ENCODE results near the gene C18orf63.

C18orf63 gene

DNA sequence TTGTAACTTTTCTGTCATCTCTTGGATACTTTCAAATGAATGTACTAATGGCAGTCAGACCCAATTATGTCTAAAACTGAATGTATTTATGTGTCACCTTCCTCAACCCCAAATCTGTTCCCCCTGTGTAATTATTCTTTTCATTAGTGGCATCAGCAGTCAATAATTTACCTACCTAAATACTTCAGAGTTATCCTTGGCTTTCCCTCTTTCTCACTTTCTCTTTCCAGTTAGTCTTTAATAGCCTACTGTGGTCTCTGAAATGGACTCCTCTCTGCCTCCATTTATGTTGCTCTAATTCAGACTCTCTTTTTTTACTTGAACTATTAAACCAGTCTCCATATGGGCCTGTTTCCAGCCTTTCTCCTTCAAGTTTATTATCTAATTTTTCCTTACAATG is 21.0 kb downstream of the C18orf63 start:
- TF ChIP-seq, protein P1, sequence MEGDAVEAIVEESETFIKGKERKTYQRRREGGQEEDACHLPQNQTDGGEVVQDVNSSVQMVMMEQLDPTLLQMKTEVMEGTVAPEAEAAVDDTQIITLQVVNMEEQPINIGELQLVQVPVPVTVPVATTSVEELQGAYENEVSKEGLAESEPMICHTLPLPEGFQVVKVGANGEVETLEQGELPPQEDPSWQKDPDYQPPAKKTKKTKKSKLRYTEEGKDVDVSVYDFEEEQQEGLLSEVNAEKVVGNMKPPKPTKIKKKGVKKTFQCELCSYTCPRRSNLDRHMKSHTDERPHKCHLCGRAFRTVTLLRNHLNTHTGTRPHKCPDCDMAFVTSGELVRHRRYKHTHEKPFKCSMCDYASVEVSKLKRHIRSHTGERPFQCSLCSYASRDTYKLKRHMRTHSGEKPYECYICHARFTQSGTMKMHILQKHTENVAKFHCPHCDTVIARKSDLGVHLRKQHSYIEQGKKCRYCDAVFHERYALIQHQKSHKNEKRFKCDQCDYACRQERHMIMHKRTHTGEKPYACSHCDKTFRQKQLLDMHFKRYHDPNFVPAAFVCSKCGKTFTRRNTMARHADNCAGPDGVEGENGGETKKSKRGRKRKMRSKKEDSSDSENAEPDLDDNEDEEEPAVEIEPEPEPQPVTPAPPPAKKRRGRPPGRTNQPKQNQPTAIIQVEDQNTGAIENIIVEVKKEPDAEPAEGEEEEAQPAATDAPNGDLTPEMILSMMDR (IDR thresholded peaks at IDR 0.05), result no peak

DNA sequence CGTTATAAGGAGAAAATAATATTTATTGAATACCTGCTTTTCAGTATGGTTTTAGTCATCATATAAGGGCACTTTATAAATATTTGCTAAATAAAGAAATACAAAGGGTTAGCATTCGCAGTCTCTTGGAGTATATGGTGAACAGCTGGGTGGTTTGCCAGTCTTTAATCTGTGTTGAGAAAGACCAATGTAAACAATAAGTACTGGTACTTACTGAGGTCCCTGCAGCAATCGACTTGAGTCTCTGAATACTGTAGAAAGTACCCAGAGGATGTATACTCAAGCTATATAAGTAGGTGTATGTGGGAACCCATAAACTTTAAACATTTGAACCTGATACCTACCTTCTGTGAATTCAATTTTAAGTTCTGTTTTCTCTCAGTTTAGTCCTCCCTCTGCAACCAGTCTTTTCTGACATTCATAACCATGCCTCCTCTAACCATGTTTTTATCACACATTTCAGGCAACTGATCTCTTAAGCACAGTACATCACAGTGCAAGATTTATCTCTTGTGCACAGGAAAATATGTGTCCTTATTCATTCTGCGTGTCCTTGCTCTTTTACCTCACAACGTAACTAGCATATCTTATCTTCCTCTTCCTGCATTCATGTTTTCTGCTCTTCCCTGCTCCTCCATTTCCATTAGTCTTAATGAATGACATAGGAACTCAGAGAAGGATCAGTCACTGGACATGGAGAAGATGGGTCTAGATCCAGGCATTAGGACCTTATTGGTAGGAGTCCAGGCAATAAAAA is 21.7 kb downstream of the C18orf63 start:
- TF ChIP-seq, protein P1 (IDR thresholded peaks at IDR 0.05), result no peak

DNA sequence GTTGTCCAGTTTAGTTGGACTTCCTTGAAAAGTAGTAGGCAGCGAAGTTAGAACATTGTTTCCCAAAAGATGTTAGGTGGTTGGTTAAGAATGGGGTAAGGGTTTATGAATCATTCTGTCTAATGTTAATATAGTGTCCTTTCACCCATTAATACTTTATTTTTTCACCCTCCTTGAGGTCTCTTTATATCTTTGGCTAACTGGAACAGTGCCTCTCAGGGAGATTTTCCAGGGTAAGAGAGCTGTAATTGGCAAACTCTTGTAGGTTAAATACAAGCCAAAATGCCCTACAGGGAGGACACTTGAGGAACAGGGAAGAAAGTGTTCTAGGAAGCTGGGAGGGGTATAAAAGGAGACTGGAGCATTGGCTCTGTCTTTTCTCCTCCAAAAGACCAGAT is 22.3 kb downstream of the C18orf63 start:
- TF ChIP-seq, protein P1 (IDR thresholded peaks at IDR 0.05), result no peak

DNA sequence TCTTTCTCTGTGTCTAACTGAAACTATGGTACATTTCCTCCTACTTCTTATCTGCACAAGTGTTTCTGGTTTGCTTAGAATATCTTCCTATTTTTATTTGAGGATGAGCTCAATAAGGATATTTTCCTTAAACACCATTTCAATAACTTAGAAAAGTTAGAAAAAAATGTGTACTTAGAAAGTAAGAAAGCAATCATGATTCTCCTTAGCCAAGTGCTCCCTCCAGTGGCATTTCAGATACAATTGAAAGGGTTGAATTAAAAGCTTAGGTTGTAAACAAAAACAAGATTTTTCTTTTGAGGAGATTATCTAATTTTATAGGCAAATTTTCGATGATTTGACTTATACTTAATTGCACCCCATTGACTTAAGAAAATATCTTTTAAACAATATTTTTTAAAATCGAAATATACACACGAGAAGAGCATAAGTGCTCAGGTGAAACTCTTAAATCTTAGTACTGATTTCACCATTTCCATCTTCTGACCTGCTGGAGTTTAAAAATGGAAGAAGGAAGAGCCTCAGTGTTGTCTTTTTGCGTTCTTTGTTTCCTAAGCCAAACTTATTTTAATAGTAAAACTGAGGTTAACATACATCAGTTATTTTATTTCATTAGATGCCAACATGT is 26.9 kb downstream of the C18orf63 start:
- TF ChIP-seq, protein P1 (IDR thresholded peaks at IDR 0.05), result peak; percentile 74

DNA sequence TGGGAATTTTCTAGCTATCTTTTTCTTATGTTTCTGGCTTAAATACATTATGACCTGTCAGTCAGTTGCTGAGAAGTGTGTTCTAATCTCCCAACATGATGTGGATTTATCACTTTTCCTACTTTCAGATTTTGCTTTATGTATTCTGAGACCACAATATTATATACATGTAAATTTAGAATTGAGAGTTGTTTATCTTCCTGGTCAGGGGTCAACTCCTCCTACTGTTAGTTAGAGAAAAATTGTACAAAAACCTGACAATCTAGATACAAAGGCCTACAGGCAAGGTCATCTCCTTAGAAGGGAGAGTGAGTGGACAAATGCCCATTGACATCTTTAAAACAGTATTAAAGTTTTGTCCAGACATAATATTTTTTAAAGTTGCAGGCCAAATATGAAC is 30.6 kb downstream of the C18orf63 start:
- TF ChIP-seq, protein P1 (IDR thresholded peaks at IDR 0.05), result no peak

DNA sequence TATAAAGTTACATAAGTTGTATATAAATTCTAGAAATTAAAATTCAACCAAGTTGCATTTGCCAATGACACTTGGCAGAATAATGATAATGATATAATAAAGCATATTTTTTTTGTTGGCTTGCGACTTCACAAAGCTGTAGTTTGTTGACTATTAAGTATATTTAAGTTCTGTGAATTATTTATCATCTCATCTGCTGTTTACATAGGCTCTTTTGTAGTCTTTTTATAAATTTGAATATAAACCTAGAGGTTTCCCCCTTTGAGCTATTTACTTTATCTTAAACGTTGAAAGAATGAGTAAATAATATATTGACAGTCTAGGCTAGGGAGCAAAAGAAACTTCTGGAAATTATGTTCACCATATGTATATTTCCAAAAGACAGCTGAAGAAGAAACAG is 32.9 kb downstream of the C18orf63 start:
- TF ChIP-seq, protein P1 (IDR thresholded peaks at IDR 0.05), result no peak

DNA sequence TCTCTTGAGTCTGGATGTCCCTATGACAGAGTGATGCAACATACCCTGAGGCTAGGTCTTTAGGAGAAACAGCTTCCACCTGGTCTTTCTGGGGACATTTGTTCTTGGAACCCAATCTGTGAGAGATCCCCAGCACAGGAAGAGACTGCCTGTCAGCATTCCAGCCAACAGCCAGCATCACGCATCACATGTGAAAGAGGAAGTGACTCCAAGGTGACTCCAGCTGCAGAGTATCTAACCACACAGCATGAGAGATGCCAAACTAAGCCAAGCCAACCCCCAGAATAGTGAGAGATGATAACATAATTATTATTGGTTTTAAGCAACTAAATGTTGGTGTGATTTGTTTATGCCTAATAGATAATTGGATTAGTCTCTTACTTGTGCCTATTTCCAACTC is 35.7 kb downstream of the C18orf63 start:
- TF ChIP-seq, protein P1 (IDR thresholded peaks at IDR 0.05), result no peak
